Liver (tissue), 3 donors: ENCODE measurements around the gene RAD51B.

ENCODE experiments used
- CTCF ChIP-seq: fragments of 150-350 bp; IDR thresholded peaks from 2 replicates; pipeline ENCODE4 v1.5.1; 2017; ENCODE audit warnings: improper control_type of control experiment, low read depth, low read length; ENCODE audit not compliant: missing input control
- GABPA ChIP-seq, 2 donors: IDR thresholded peaks in 1 of 2; conservative IDR thresholded peaks in 1 of 2; 2 replicates each; pipeline ENCODE4 v1.6.1; 2016; ENCODE audit warnings: antibody characterized with exemption in 2 of 2, mild to moderate bottlenecking in 1 of 2, moderate library complexity in 1 of 2
- TAF1 ChIP-seq: conservative IDR thresholded peaks from 2 replicates; pipeline ENCODE4 v1.6.1; 2016; ENCODE audit warnings: antibody characterized with exemption, mild to moderate bottlenecking
- TF ChIP-seq, protein P1 (sequence below): IDR thresholded peaks from 2 replicates; pipeline ENCODE4 v1.6.1; 2016; ENCODE audit warnings: antibody characterized with exemption
- donor health status: healthy.
- donor health status: healthy.

- TF ChIP-seq CTCF: no peak
- no peak for TF ChIP-seq TAF1
- TF ChIP-seq, protein P1, sequence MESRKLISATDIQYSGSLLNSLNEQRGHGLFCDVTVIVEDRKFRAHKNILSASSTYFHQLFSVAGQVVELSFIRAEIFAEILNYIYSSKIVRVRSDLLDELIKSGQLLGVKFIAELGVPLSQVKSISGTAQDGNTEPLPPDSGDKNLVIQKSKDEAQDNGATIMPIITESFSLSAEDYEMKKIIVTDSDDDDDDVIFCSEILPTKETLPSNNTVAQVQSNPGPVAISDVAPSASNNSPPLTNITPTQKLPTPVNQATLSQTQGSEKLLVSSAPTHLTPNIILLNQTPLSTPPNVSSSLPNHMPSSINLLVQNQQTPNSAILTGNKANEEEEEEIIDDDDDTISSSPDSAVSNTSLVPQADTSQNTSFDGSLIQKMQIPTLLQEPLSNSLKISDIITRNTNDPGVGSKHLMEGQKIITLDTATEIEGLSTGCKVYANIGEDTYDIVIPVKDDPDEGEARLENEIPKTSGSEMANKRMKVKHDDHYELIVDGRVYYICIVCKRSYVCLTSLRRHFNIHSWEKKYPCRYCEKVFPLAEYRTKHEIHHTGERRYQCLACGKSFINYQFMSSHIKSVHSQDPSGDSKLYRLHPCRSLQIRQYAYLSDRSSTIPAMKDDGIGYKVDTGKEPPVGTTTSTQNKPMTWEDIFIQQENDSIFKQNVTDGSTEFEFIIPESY: no peak
- no peak for TF ChIP-seq GABPA (IDR thresholded peaks at IDR 0.05 in 1 of 2, conservative IDR thresholded peaks at IDR 0.05 in 1 of 2)
Observed at GRCh38 chr14:67875175-67876006, 55.8 kb downstream of the RAD51B start.
